ENCODE results near the gene ZFHX3.

ZFHX3 gene

DNA sequence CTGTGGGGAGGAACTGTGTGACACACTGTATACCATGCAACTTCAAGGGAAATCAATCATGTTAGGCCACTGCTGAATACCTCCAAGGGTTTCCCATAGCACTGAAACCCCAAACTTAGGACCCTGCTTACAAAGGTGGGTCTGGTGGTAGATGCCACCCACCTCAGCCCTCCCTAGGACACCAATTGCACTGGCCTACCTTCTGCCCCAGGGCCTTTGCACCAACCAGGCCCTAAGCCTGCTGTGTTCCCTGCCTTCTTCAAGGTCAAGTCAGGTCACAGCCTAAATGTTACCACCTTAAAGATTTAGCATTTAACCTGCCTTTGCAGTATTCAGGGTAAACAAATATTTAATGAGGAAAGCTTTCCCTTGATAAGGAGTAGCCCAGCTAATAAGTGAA lies 185.8 kb downstream of the ZFHX3 start:
- no peak for DNase-seq

DNA sequence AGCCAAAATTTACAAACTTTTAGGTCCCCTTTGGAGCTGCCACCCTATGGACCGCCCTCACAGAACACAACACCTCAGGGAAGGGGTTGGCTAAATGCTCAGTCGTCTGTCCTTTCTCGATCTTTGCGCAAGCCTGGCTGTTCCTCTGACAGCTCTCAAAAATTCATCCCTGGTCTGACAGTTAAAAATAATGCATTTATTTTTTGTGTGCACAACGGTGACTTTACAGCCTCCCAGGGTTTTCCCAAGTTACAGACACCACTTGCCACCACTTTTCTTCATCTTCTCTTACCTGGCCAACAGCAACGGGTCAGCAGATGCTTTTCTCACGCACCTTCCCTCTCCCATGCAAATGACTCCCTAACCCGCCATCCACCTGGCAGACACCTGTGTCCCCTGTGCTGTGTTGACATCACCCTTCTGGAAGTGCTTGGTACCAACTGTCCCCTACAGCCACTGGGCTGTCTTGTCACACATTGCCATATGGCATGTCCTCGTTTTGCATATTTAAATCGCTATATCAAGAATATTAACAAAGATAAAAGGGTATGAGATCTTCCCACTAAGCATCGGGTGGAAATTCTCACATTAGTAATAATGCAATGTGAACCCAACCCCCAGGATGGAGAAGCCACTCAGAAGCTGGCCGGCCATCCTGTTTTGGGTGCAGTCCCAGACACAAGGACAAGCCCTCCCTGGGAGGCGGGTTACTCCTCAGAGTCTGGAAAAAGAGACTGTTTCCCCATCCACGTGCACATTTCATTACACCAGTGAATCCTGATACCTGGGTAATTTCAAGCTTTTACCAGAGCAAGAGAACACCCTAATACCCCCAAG lies 187.0 kb downstream of the ZFHX3 start:
- DNase-seq: no peak

DNA sequence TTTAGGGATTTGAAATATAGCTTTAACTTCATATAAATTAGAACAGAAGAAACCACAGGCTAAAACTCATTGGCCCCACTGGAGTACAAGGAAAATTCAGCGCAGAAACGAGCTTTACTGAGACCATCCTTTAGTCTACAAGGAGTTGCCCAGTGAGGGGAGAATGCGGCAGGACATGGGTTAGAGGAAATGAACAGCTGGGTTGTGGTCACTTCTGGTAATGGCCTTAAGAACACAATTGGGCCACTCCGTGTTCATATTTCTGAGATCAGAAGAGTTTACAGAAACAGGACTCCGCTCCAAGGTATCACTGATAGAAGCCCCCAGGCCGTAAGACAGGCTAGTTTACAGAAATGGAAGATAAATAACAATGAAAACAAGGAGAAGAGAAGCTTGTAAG lies 188.3 kb downstream of the ZFHX3 start:
- DNase-seq: no peak

DNA sequence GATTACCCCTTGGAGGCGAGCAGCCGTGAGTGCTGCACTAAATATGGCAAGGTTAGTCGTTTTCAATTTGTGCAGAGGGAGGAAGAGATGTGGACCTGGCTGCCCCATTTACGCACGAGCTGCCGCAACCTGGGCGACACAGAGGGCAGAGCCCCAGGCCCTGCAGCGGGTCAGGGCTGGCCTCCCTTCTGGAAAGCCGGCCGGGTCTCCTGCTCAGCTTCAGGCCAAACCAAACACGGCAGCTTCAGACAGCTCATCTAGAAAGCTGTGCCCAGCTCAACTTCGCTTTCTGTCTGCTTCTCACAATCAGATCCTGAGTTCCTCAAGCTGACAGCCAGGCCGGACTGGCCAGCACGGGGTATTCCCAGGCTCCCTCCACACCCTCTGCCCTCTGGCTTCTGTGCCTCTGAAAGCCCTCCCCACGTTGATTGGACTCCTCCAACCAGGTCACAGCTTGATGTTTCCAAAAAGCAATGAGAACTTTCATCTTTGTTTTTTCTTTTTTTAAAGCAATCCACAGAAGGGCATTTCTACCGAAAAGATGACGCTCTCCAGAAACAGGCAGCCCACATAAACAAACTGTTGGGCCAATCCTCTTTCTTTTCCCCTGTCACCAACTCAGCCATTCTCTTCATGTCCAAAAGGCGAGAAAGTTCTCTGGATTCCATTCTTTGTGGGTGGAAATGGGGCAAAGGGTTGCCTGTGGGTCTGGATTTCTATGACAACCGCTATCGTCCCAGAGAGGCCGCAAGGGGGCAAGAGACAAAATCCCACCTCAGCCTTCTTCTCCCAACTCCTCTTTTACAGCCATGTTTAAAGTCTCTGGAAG lies 189.0 kb downstream of the ZFHX3 start:
- DNase-seq: no peak

DNA sequence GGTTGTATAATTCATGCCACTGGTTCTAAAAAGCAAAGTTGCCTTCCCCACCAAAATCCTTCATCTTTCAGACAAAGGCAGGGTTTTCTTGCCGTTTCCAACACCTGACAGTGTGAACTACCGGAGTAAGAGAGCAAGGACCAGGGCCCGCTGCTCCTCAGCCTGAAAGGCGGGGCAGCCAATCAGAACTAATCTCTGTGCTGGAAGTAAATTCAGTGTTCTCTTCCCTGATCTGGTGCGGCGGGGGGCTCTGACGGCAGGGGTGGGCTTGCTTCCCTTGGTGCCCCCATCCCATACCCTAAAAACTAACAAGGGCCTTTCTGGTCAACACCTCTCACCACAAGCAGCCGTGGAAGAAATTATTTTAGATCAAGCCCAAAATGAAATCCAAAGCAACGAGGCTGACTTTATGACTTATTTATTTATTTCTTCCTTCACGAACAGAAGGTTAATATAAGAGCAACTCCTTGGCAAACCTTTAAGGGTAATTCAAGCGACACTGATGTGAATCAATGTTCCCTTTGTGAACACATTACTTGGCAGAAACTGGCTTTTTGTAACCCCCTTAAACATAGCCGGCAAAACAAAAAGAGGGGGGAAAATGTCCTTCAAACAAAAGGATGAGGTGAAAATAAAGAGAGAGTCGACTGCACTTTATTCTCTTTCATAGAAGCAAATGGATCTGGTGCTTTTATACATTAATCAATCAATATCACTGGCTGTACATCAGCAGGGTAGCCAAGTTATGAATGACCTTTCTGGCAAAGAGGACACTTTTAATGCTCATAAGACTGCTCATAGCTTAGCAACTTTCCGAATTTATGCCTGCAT lies 189.9 kb downstream of the ZFHX3 start:
- no peak for DNase-seq

DNA sequence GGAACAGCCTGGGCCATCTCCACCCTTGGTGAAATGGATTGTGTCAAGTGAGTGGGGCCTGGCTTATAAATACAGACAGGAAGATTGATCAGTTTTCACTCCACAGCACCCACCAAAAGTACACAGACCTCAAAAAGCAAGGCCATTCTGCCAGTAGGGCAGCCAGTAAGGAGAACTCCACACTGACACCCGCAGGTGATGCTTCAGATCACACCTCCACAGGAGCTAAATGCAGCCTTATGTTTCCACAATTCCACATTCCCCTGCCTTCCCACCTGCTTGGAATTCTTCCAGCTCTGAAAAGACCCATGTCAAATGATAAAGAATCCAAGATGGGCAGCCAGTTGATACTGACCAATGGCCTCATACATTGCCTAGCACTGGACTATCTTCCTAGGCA lies 191.1 kb downstream of the ZFHX3 start:
- DNase-seq: no peak

DNA sequence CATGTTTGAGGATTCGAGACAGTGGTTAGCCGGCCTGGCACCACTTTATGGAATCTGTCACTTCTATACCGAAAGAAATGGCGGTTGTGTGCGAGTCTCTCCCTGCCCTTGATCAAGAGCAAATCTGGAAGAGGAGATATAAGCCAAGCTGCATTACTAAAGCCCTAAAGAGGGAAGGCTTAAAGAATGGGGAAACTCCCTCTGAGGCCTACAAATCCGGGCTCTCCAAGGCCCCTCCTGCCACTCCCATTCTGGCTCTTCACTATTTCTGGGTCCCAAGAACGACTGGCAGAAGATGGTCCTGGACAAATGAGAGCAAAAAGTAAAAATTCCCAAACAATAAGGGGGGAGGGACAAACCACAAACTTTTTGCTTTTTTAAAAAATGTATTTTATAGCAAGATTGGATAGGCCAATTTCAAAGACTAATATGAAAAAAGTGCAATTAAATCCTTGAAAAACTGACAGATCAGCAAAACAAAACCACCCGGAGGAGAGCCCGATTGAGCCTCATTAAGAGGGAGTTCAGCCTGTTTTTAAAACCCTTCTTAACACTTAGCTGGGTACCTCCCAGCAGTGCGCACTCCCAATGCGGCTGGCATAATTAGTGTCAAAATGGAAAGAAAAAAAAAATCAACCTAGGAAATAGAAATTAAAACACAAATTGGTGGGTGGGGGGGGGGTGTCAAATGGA lies 193.5 kb downstream of the ZFHX3 start:
- DNase-seq: no peak

DNA sequence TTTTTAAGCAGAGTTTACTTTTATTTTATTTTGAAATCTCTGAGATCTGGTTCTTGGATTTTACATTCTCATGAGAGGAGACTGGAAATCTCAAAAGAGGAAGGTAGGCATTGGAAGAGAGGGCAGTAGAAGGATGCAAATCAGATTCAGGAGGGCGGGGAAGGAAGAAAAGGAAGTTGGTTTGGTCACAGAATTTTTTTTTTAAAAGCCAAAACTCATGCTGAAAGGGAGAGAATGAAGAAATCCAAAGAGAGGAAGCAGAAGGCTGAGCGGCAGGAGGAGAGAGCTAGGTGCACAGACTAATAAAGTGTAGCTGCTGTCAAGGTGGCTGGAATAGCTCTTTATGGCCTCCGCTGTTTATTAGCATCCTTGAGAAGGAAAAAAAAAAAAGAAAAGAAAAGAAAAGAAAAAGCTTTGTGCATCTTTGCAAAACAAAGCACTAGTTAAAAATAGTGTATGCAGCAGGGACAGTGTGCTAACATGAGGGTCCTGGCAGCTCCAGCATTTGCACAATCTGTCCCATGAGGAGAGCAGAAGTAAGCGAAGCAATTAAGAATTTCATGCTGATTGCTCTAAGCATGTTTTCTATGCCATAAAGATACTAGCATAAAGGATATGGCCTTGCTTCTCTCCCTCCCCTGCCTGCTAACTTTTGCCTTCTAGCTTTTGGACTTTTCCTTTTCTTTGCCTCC lies 194.2 kb downstream of the ZFHX3 start:
- no peak for DNase-seq

DNA sequence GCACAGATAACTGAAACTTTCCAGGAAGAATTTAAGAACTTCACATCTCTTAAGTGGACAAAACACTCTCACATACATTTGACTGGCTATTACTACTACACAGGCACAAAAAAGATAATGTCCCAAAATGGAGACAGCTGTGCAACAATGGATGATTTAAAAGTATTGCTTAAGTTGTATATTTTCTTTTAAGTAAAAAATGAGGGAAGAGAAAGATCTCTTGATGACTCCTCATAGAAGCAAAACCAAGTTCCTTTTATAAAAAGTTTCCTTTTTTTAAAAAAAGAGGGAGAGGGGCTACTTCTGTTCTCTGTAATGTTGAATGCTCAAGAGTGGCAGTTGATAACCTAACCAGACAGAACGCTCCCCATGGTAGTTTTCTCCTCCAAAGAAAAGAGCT lies 195.5 kb downstream of the ZFHX3 start:
- DNase-seq: no peak

DNA sequence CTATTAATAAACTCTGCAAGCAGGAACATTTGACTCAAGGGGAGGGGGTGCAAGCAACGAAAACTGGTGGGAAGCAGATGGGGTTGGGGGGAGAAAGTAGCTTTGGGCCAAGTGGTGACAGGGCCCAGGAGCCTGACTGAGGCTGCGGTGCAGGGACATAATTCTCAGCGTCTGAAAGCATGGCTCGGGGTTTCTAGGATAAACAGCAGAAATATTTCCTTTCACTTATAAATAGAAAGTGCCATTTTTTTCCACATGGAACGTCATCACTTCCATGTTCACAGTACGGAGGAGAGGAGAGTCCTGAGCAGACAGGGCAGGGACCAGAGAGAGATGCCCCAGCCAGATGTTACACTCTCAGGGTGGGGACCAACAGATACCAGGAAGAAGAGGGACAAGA lies 197.1 kb downstream of the ZFHX3 start:
- no peak for DNase-seq

DNA sequence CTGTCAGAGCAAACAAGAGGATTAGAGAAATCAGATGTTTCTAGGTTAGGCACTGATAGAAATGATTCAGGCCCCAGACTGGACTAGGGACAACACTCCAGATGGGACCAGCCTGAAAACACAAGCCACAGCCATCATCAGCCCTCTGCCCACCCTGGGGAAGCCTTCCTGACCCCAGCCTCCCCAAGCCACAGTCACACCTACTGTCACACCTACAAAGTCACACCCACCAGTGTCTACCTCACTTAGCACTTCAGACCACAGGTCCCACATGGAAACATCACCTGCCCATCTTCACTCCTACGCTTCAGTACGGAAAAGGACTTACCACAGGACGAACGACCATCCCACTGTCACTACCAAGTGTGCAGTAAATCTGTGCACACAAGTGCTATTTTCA lies 197.9 kb downstream of the ZFHX3 start:
- no peak for DNase-seq

DNA sequence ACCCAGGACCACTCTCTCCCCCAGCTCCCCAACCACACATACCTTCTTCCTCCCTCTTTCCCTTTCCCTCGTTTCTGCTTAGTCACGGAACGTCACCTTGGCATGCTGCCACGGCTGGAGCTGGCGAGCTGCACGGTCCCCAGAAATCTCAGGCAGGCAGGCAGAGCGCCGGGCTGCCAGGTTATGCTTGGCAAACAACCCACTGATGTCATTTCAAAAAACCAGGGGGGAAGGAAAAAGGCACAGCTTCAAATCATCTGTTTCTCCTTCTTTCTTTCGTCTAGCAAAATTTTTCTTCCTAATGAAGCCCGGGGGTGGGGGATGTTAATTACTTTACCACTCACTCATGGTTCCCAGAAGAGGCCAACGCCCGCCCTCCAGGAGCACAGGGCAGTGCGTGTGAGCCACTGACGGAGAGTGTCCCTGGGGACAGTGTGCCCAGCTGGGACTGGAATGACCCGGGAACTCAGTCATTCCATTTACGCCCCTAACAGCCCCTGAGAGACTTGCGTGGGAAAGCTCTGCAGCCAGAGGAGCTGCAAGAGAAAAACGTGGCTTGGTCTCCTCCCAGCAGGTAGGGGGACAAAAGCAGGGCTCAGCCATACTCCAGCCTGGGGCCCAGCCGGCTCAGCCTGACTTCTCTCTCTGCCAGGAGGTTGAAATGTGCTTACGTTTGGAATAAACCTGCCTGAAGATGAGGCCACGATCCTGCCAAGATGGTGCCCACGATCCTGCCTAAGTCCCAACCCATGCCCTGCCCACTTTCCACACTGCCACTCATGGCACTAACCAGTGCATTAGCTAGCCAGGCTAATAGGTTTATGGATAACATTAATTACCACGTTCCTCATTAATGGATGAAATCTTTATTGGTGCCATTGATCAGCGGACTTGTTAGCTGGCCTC lies 198.9 kb downstream of the ZFHX3 start:
- DNase-seq: peak; percentile 76

DNA sequence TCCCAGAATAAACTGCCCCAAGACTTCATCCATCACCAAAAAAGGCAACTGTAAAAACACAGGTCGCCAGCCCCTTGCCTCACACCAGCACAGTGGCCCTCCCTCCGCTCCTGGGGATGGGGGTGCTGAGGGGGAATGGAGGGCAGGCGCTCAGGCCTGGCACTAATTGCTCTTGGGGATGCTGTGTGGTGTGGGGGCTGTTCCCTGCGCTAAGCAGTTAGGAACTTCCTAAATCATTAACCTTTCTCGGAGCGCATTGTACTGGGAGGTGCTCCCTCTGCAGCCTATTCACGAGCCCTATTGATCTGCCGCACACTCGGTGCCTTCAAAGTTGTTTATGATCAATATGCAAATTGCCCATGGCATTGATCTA lies 199.9 kb downstream of the ZFHX3 start:
- no peak for DNase-seq

DNA sequence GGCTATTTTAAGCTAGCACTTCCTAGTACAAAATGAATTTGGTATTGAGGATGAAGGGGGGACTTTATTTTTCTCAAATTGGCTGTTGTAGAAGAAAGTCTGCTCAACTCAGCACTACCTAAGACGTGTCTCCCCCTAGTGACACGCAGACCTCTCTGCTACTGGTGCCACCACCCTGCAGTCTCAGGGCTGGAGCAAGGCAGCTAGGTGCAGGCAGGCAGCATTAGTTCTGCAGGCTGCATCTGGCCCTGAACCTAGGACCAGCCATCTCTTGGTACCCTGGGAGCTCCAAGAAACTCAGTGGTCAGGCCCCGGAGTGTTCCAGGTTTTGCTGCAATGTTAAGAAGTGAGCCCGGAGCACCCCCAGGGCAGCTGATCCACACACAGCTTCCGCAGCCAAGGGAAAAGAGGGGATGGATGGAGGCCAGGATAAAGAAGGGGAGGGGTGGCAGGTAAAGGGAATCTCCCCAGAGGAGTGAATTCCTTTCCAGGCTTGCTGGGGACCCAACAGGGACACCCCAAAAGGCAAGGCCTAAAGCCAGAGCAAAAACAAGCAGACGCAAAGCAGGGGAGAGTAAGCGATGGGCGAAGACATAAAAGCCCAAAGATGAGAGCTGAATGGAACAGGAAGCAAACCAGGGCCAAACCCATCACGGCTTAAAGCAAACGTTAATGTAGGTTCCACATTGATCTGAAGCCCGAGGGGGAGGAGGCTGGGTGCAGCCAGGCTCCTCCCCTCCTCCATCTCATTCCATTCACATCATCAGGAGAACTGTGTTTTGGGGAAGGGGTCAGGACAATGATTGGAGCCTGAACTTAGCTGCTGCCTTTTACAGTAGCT lies 200.5 kb downstream of the ZFHX3 start:
- no peak for DNase-seq

DNA sequence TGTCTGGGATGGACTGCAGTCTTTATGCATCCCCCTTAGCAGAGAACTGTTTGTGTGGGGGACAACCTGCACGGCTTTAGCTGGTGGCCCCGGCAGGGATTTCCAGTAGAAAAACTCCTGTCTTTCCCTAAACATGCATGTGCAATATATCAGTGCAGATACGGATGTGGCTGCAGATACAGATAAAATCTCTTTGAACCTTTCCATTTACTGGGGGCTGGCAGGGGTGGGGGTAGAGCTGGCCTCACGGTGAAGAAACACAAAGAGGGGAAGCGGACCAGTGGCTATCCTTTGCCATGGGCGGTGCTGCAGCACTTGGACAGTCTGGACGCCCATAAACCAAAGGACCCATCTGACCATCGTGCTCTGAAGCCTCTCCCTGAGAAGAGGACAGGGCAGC lies 201.3 kb downstream of the ZFHX3 start:
- no peak for DNase-seq

DNA sequence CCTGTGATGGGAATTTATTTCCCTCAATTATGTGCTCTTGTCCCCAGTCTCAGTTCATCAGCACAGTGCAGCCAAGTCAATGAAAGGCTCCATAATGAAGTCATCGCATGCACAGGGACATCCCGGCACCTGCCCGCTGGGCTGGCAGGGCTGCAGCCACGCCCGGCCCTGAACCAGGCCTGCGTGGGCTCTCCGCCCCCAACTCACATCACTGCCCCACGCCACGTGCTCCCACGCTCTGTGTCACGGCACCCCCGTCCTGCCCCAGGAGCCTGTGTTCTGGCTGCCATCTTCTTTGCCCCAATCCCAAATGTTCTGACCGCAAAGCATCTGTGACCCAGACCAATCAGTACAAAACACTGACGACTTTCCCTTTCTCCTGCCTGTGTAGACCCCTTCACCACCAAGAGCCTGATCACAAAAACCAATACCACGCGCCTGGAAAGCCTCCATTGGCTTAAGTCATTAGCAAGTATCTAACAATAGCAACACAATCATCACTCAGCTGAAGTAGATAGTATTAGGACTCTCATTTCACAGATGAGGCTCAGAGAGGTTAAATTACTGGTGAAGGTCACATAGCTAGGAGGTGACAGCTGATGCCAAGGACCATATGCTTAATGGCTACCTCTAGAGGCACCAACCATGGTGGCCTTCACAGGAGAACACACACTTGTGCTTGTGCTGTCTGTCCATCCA lies 202.5 kb downstream of the ZFHX3 start:
- no peak for DNase-seq

DNA sequence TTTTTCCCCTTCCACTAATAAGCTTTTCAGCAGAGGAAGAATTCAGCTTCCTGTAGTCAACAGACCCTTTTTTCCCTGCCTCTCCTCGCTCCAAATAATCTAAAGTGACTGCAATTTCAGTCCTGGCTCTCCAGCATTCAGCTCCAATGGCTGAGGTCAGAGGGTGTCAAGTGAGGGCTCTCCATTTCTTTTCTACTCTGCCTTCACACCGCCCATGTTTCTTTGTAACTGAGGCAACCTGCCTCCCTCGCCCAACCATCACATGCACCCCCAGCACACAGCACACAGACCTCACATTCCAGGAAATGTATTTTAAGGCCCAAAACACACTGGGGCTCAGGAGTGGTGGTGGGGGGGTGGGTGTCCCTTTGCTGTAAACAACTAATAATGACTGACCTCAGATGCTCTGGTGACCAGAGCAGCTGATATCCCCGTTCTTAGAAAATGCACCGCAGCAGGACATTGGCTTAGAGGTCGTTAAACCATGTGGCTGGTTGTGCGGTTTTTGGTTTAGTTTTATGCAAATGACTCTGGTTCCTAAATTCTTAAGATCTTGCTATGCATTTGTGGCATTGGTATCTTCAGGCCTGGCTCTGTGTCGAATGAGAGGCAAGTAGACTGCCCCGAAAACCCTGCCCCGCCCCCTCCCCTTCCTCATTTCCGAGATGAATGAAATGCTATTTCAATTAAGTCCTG lies 203.6 kb downstream of the ZFHX3 start:
- no peak for DNase-seq

DNA sequence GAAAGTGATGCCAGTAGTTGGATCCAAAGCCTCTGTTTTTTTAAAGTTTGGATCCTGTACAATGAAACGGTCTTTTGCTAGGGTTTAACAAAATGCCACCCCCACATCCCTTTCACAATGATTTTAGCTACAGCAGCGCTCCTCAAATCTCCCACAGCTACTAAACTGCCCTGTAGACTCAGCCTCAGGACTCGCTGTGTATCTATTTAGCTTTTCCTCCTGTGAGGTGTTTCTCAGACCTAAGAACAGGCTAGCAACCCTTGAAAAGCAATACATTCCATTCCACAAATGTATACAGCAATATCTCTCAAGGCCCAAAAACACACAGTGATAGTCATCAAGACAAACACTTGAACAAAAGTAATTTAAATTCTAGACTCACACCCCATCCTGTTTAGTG lies 206.4 kb downstream of the ZFHX3 start:
- no peak for DNase-seq

All from GOT3 (cell line).